MM.1S (cell line): ENCODE results near the gene ABHD12.

Source experiments
- DNase-seq: peaks from one replicate; pipeline ENCODE4 v3.0.0-alpha.2; 2015
- H2AFZ ChIP-seq: fragments of 300-600 bp; sonication (generic); 2 replicates; pipeline ENCODE4 v1.6.0; 2016; ENCODE audit warnings: antibody characterized with exemption, low read length
- H3F3A ChIP-seq: fragments of 300-600 bp; sonication (generic); 2 replicates; pipeline ENCODE4 v1.6.1; 2016; ENCODE audit warnings: mild to moderate bottlenecking, antibody characterized with exemption, low read length, moderate library complexity, mixed read lengths; ENCODE audit not compliant: insufficient read depth
- H3K27ac ChIP-seq: fragments of 300-600 bp; sonication (generic); 2 replicates; pipeline ENCODE4 v1.5.1; 2016; ENCODE audit warnings: mild to moderate bottlenecking, low read length
- H3K27me3 ChIP-seq: fragments of 300-600 bp; sonication (generic); replicated peaks from 2 replicates; pipeline ENCODE4 v1.6.0; 2016; ENCODE audit warnings: low read length; ENCODE audit not compliant: insufficient read depth
- H3K36me3 ChIP-seq: fragments of 300-600 bp; sonication (generic); replicated peaks from 2 replicates; pipeline ENCODE4 v1.6.1; 2016; ENCODE audit warnings: mild to moderate bottlenecking, low read length, mixed read lengths; ENCODE audit not compliant: insufficient read depth
- H3K4me1 ChIP-seq: fragments of 300-600 bp; sonication (generic); 2 replicates; pipeline ENCODE4 v1.6.1; 2016; ENCODE audit warnings: low read length, mixed read lengths
- H3K4me2 ChIP-seq: fragments of 300-600 bp; sonication (generic); 2 replicates; pipeline ENCODE4 v1.6.0; 2016; ENCODE audit warnings: low read depth, low read length
- H3K4me3 ChIP-seq: fragments of 300-600 bp; sonication (generic); 2 replicates; pipeline ENCODE4 v1.5.1; 2016; ENCODE audit warnings: low read length, mixed read lengths
- H3K79me2 ChIP-seq: fragments of 300-600 bp; sonication (generic); 2 replicates; pipeline ENCODE4 v1.6.1; 2016; ENCODE audit warnings: mixed run types, low read length, mixed read lengths
- H3K9ac ChIP-seq: fragments of 300-600 bp; sonication (generic); 2 replicates; pipeline ENCODE4 v1.6.1; 2016; ENCODE audit warnings: low read length, mixed read lengths
- H3K9me2 ChIP-seq: fragments of 300-600 bp; sonication (generic); replicated peaks from 2 replicates; pipeline ENCODE4 v1.6.1; 2016; ENCODE audit warnings: mild to moderate bottlenecking, low read length, mixed read lengths; ENCODE audit not compliant: insufficient read depth
- H3K9me3 ChIP-seq: fragments of 300-600 bp; sonication (generic); replicated peaks from 2 replicates; pipeline ENCODE4 v1.6.1; 2016; ENCODE audit warnings: mild to moderate bottlenecking, low read length, mixed read lengths; ENCODE audit not compliant: insufficient read depth
- H4K20me1 ChIP-seq: fragments of 300-600 bp; sonication (generic); 2 replicates; pipeline ENCODE4 v1.6.1; 2016; ENCODE audit warnings: mild to moderate bottlenecking, low read length, moderate library complexity, mixed read lengths; ENCODE audit not compliant: insufficient read depth
- EZH2 ChIP-seq: fragments of 300-600 bp; sonication (generic); optimal IDR thresholded peaks from 2 replicates; pipeline ENCODE3; 2017; ENCODE audit warnings: low read depth, mild to moderate bottlenecking, antibody characterized with exemption, low read length, mixed read lengths
- EZH2phosphoT487 ChIP-seq: fragments of 300-600 bp; sonication (generic); IDR thresholded peaks from 2 replicates; pipeline ENCODE4 v1.6.1; 2018; ENCODE audit warnings: antibody characterized with exemption, low read length
- TF ChIP-seq, protein P1 (sequence below): fragments of 300-600 bp; sonication (generic); IDR thresholded peaks from 2 replicates; pipeline ENCODE4 v1.5.1; 2016; ENCODE audit warnings: antibody characterized with exemption, low read length, mixed read lengths

ABHD12 gene

GRCh38 chr20:25293507-25293906, 97.1 kb downstream of the ABHD12 start:
- H3K36me3 ChIP-seq = no peaks in the 10 kb centered on the region

GRCh38 chr20:25292176-25292891, 98.3 kb downstream of the ABHD12 start:
- no peak overlapping the region for H2AFZ ChIP-seq
- peak overlapping the region; percentile 31; the same call in 1 of the 2 replicates for H3K27ac ChIP-seq
- H3K27me3 ChIP-seq = no peaks in the 10 kb centered on the region
- no peaks in the 10 kb centered on the region for H3K9me3 ChIP-seq
- no peak overlapping the region for H3K9ac ChIP-seq
- peaks cover 47% of the 10 kb centered on the region for H3F3A ChIP-seq
- H3K4me3 ChIP-seq = no peak overlapping the region
- H4K20me1 ChIP-seq = no peaks in the 10 kb centered on the region
- no peak overlapping the region for H3K4me2 ChIP-seq
- TF ChIP-seq EZH2phosphoT487 (no peak), EZH2 (no peak)
- TF ChIP-seq, protein P1, sequence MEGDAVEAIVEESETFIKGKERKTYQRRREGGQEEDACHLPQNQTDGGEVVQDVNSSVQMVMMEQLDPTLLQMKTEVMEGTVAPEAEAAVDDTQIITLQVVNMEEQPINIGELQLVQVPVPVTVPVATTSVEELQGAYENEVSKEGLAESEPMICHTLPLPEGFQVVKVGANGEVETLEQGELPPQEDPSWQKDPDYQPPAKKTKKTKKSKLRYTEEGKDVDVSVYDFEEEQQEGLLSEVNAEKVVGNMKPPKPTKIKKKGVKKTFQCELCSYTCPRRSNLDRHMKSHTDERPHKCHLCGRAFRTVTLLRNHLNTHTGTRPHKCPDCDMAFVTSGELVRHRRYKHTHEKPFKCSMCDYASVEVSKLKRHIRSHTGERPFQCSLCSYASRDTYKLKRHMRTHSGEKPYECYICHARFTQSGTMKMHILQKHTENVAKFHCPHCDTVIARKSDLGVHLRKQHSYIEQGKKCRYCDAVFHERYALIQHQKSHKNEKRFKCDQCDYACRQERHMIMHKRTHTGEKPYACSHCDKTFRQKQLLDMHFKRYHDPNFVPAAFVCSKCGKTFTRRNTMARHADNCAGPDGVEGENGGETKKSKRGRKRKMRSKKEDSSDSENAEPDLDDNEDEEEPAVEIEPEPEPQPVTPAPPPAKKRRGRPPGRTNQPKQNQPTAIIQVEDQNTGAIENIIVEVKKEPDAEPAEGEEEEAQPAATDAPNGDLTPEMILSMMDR = no peak
- H3K79me2 ChIP-seq = peaks cover 13% of the 10 kb centered on the region
- H3K36me3 ChIP-seq = no peaks in the 10 kb centered on the region
- DNase-seq = no peak
- H3K9me2 ChIP-seq = no peaks in the 10 kb centered on the region
- H3K4me1 ChIP-seq = peaks cover 65% of the 10 kb centered on the region

More at GRCh38 chr20:25293507-25293906, 97.1 kb downstream of the ABHD12 start:
- peaks cover 56% of the 10 kb centered on the region for H3F3A ChIP-seq
- no peaks in the 10 kb centered on the region for H4K20me1 ChIP-seq
- H3K4me3 ChIP-seq = no peak overlapping the region
- H3K27ac ChIP-seq = peak overlapping the region; percentile 100
- H3K4me2 ChIP-seq = peak overlapping the region; percentile 95
- peaks cover 13% of the 10 kb centered on the region for H3K79me2 ChIP-seq
- DNase-seq = no peak
- no peaks in the 10 kb centered on the region for H3K9me2 ChIP-seq
- H2AFZ ChIP-seq = no peak overlapping the region
- peaks cover 69% of the 10 kb centered on the region for H3K4me1 ChIP-seq
- H3K27me3 ChIP-seq = no peaks in the 10 kb centered on the region
- peak overlapping the region; percentile 95 for H3K9ac ChIP-seq
- H3K9me3 ChIP-seq = no peaks in the 10 kb centered on the region
- TF ChIP-seq EZH2 (no peak), EZH2phosphoT487 (no peak)
- TF ChIP-seq, protein P1 = no peak

DNA sequence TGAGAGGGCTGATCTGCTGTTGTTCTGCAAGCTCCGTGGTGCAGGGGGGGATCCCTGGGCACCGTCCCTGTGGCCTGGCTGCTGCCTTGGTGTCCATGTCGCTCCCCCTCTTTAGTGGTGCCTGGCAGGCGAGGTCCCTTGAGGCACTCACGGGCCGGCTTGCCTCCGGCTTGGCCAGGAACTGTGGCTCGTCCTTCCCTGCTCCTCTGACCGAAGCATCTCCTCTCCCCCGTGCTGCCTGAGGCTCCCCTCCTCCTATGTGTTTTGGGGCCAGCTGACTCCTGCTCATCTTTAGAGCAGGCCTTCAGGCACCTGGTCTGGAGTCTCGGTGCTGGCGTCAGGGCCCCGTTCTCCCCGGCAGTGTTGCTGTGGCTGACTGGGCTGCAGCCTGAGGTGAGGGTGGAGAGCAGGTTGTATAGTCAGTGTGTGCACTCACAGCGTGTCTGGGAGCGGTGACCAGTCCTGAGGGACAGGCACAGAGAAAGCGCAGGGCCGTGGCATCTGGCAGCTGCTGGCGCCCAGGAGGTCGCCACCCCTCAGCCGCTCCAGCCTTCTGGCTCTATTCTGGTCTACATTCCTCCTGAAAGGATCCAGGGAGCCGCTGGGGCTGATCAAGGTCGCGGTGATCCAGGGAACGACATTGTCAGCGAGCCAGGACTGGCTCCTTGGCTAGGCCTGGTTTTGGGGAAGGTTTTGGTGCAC, 99.1 kb downstream of the ABHD12 start:
- Histone ChIP-seq H3K9me3 (no peaks in the 10 kb centered on the region), H3K27ac (no peak overlapping the region; the same call in 1 of the 2 replicates), H3K4me3 (no peak overlapping the region), H2AFZ (no peak overlapping the region), H3K9ac (no peak overlapping the region), H4K20me1 (no peaks in the 10 kb centered on the region), H3K9me2 (no peaks in the 10 kb centered on the region), H3K27me3 (no peaks in the 10 kb centered on the region), H3K79me2 (peaks cover 18% of the 10 kb centered on the region), H3K36me3 (no peaks in the 10 kb centered on the region), H3K4me2 (no peak overlapping the region), H3F3A (peaks cover 40% of the 10 kb centered on the region), H3K4me1 (peaks cover 57% of the 10 kb centered on the region)
- no peak for DNase-seq
- no peak for TF ChIP-seq EZH2phosphoT487
- TF ChIP-seq EZH2 = no peak
- TF ChIP-seq, protein P1 = no peak
